Neutrophil (primary cell): ENCODE data around the gene RTP5.

Experiments used
- H3K27ac ChIP-seq: fragments of 200-600 bp; sonication (generic); 2 replicates; pipeline ENCODE4 v1.5.1; 2016; ENCODE audit warnings: mild to moderate bottlenecking, moderate library complexity
- H3K27me3 ChIP-seq: fragments of 200-600 bp; sonication (generic); 2 replicates; pipeline ENCODE4 v1.6.0; 2016; ENCODE audit warnings: mild to moderate bottlenecking
- H3K36me3 ChIP-seq: fragments of 200-600 bp; sonication (generic); 2 replicates; pipeline ENCODE4 v1.5.1; 2017
- H3K4me1 ChIP-seq, 2 experiments: fragments of 200-600 bp in 1 of 2; sonication (generic) in 1 of 2; 1 replicate in 1 of 2; 2 replicates in 1 of 2; pipeline versions ENCODE4 v1.5.1 to v1.6.1; 2013 to 2016; ENCODE audit warnings: low read depth in 1 of 2, low read length in 1 of 2, mild to moderate bottlenecking in 1 of 2, moderate library complexity in 1 of 2; ENCODE audit not compliant: control insufficient read depth in 1 of 2, insufficient read depth in 1 of 2
- H3K4me3 ChIP-seq, 2 experiments: fragments of 200-600 bp in 1 of 2; sonication (generic) in 1 of 2; 1 replicate in 1 of 2; 2 replicates in 1 of 2; pipeline ENCODE4 v1.5.1; 2013 to 2016; ENCODE audit warnings: low read depth in 1 of 2, low read length in 1 of 2, mild to moderate bottlenecking in 1 of 2, moderate library complexity in 1 of 2
- H3K9me3 ChIP-seq: fragments of 200-600 bp; sonication (generic); 2 replicates; pipeline ENCODE4 v1.5.1; 2016
- CTCF ChIP-seq: fragments of 200-600 bp; sonication (generic); IDR thresholded peaks from 2 replicates; pipeline ENCODE4 v1.5.1; 2016; ENCODE audit warnings: antibody characterized with exemption

Gene RTP5

GRCh38 chr2:241884951-241885290 lies 15.4 kb downstream of the RTP5 start:
- peaks cover 12% of the 10 kb centered on the region for H3K27me3 ChIP-seq
- no peak for TF ChIP-seq CTCF
- no peak overlapping the region for H3K4me3 ChIP-seq
- H3K27ac ChIP-seq: no peak overlapping the region
- no peaks in the 10 kb centered on the region for H3K9me3 ChIP-seq
- no peaks in the 10 kb centered on the region for H3K36me3 ChIP-seq
- H3K4me1 ChIP-seq: peaks cover 17% of the 10 kb centered on the region in 2 experiments

GRCh38 chr2:241885291-241885945 lies 15.9 kb downstream of the RTP5 start:
- TF ChIP-seq CTCF: no peak
- Histone ChIP-seq H3K9me3 (no peaks in the 10 kb centered on the region), H3K27ac (no peak overlapping the region), H3K4me3 (no peak overlapping the region), H3K4me1 (peaks cover 15 to 17% of the 10 kb centered on the region in 2 experiments), H3K36me3 (no peaks in the 10 kb centered on the region), H3K27me3 (peaks cover 12% of the 10 kb centered on the region)

GRCh38 chr2:241885946-241886643 lies 16.6 kb downstream of the RTP5 start:
- no peak overlapping the region for H3K27ac ChIP-seq
- no peak for TF ChIP-seq CTCF
- no peaks in the 10 kb centered on the region for H3K9me3 ChIP-seq

GRCh38 chr2:241886840-241887447 lies 17.4 kb downstream of the RTP5 start:
- H3K27me3 ChIP-seq: peaks cover 12% of the 10 kb centered on the region
- H3K4me3 ChIP-seq: no peak overlapping the region
- H3K27ac ChIP-seq: no peak overlapping the region
- peaks cover 4 to 5% of the 10 kb centered on the region in 2 experiments for H3K4me1 ChIP-seq
- no peaks in the 10 kb centered on the region for H3K36me3 ChIP-seq
- no peak for TF ChIP-seq CTCF
- no peaks in the 10 kb centered on the region for H3K9me3 ChIP-seq

More at GRCh38 chr2:241885946-241886643, 16.6 kb downstream of the RTP5 start:
- no peaks in the 10 kb centered on the region for H3K36me3 ChIP-seq
- H3K4me1 ChIP-seq: peaks cover 8 to 13% of the 10 kb centered on the region in 2 experiments
- H3K4me3 ChIP-seq: no peak overlapping the region
- peaks cover 12% of the 10 kb centered on the region for H3K27me3 ChIP-seq

- no peaks in the 10 kb centered on the region for H3K36me3 ChIP-seq
- H3K27ac ChIP-seq: no peak overlapping the region
- H3K27me3 ChIP-seq: peaks cover 2% of the 10 kb centered on the region
- H3K4me1 ChIP-seq: no peaks in the 10 kb centered on the region
- H3K4me3 ChIP-seq: no peak overlapping the region
- TF ChIP-seq CTCF: no peak
- H3K9me3 ChIP-seq: no peaks in the 10 kb centered on the region
These were observed 18.4 kb downstream of the RTP5 start for GRCh38 chr2:241887806-241888522.
